ENCODE data around the gene CCDC110. TPM values are rescaled to one million over a fixed set of nuclear protein-coding genes. Genes with fewer than 3 reads are reported as not detected.

The CCDC110 gene
- total RNA-seq (2021) (2.1 to 2.9 TPM (median 2.2 TPM) in 3 replicates), Bru-seq, nascent RNA (percentile 41 among the genes with signal in this experiment)
- long read RNA-seq, experiment 1, partial matches to known transcripts = 3 of 9 reads
- long read RNA-seq, experiment 1, other reads (novel, unspliced or antisense) = 3 of 9 reads
- long read RNA-seq, experiment 2, partial matches to known transcripts = 0 of 2 reads
- long read RNA-seq, experiment 2, other reads (novel, unspliced or antisense) = 1 of 2 reads
- long read RNA-seq, experiment 3, partial matches to known transcripts = 0 of 3 reads
- long read RNA-seq, experiment 3, other reads (novel, unspliced or antisense) = 1 of 3 reads

DNA sequence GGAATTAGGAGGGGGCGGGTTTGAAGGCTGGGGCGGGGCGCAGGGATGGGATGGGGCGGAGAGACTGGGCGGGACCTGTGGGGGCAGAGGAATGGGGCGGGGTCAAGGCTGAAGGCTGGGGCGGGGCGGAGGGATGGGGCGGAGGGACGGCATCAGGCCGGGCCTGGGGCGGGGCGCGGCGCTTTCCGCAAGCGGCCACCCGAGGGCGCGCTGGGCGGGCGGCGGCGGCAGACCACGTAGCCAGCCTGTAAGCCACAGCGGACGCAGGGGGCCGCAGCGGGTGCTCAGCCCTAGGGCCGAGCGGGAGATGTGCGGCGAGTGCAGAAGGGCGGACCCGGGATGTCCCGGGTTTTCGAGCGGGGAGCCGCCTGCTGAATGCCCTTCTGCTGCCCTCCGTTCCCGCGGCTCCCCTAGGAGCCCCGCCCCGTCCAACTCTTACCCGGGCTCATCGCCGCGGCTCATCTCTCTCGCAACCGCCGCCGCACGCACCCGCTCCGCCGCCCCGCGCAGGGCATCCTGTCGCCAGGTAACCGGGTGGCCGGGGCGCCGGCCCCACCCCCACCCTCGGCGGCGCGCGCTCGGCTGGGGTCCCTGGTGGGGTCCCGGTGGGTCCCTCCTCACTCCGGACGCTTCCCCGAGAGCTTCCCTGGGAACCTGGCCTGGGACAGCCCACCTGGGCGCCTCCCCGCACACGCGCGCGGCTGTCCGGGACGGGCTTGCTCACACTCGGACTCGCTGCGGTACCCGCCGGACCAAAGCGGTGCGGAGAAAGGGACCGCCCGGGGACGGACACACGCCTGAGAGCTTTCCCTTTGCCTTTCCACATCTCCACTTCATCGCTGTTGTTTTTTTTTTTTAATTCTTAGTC is at the start of gene CCDC110:
Gene CCDC110, minus strand, starts transcription at position 499 of the 868 bp plus-strand sequence. Its CDS starts 50 bp downstream, at position 449.
- ATAC-seq (peak; percentile 98), DNase-seq (ENCODE audit: low spot score) (peak; percentile 95)
- no peak within 1 kb of the TSS for H3K27ac Mint-ChIP-seq
- H3K9me3 Mint-ChIP-seq = peaks cover 8% of the 10 kb centered on the region; the same call in 1 of the 2 replicates
- H3K36me3 Mint-ChIP-seq = peaks cover 2% of the 10 kb centered on the region; the same call in 1 of the 2 replicates
- ChIA-PET CTCF (interaction anchor here (0.7 to 1.2 kb wide), 5 partner anchors 16 to 550 kb away, joined by 3 to 5 read pairs (median 3); partner anchors contain the start of gene PDLIM3), POLR2A (no interaction called here)
- peaks cover 58% of the 10 kb centered on the region for H3K27me3 Mint-ChIP-seq (ENCODE audit: low read depth)
- H3K4me1 Mint-ChIP-seq = peaks cover 10% of the 10 kb centered on the region
- peak within 1 kb of the TSS; percentile 84 for H3K4me3 Mint-ChIP-seq
- TF ChIP-seq SOX15 (CRISPR knock-in tag; IDR thresholded peaks at IDR 0.05) (no peak), FOXJ3 (CRISPR knock-in tag; IDR thresholded peaks at IDR 0.05; ENCODE audit: borderline replicate concordance) (no peak), RELA (CRISPR knock-in tag; IDR thresholded peaks at IDR 0.05; ENCODE audit: borderline replicate concordance) (0 out of 2 replicates have a peak, but pooled peaks have one; percentile 15), ZNF219 (CRISPR knock-in tag; IDR thresholded peaks at IDR 0.05; ENCODE audit: borderline replicate concordance) (no peak), GABPB1 (CRISPR knock-in tag; IDR thresholded peaks at IDR 0.05) (0 out of 2 replicates have a peak, but pooled peaks have one; percentile 18), ZNF416 (CRISPR knock-in tag; IDR thresholded peaks at IDR 0.05) (no peak), SP1 (CRISPR knock-in tag; conservative IDR thresholded peaks at IDR 0.05) (peak; percentile 70; the same call in 1 of the 2 replicates), CREB1 (CRISPR knock-in tag; IDR thresholded peaks at IDR 0.05) (no peak), NR1H2 (CRISPR knock-in tag; IDR thresholded peaks at IDR 0.05) (no peak), MYBL2 (CRISPR knock-in tag; IDR thresholded peaks at IDR 0.05) (0 out of 2 replicates have a peak, but pooled peaks have one; percentile 33), NR2C2 (CRISPR knock-in tag; IDR thresholded peaks at IDR 0.05) (no peak), NFYB (CRISPR knock-in tag; conservative IDR thresholded peaks at IDR 0.05; ENCODE audit: low read depth) (no peak), JUN (CRISPR knock-in tag; IDR thresholded peaks at IDR 0.05) (no peak), ZNF671 (CRISPR knock-in tag; IDR thresholded peaks at IDR 0.05) (no peak), ZNF423 (CRISPR knock-in tag; IDR thresholded peaks at IDR 0.05) (peak; percentile 91), GTF2I (CRISPR knock-in tag; conservative IDR thresholded peaks at IDR 0.05) (no peak), TP53 (CRISPR knock-in tag; IDR thresholded peaks at IDR 0.05) (no peak), ZBTB21 (CRISPR knock-in tag; IDR thresholded peaks at IDR 0.05; ENCODE audit: borderline replicate concordance) (no peak)
- TF ChIP-seq, protein P1, sequence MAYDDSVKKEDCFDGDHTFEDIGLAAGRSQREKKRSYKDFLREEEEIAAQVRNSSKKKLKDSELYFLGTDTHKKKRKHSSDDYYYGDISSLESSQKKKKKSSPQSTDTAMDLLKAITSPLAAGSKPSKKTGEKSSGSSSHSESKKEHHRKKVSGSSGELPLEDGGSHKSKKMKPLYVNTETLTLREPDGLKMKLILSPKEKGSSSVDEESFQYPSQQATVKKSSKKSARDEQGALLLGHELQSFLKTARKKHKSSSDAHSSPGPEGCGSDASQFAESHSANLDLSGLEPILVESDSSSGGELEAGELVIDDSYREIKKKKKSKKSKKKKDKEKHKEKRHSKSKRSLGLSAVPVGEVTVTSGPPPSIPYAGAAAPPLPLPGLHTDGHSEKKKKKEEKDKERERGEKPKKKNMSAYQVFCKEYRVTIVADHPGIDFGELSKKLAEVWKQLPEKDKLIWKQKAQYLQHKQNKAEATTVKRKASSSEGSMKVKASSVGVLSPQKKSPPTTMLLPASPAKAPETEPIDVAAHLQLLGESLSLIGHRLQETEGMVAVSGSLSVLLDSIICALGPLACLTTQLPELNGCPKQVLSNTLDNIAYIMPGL (CRISPR knock-in tag; IDR thresholded peaks at IDR 0.05) = peak; percentile 87; the same call in 1 of the 2 replicates
- TF ChIP-seq, protein P2, sequence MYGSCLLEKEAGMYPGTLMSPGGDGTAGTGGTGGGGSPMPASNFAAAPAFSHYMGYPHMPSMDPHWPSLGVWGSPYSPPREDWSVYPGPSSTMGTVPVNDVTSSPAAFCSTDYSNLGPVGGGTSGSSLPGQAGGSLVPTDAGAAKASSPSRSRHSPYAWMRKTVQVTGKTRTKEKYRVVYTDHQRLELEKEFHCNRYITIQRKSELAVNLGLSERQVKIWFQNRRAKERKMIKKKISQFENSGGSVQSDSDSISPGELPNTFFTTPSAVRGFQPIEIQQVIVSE (CRISPR knock-in tag; IDR thresholded peaks at IDR 0.05; ENCODE audit: borderline replicate concordance) = no peak
- TF ChIP-seq, protein P3, sequence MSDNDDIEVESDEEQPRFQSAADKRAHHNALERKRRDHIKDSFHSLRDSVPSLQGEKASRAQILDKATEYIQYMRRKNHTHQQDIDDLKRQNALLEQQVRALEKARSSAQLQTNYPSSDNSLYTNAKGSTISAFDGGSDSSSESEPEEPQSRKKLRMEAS (CRISPR knock-in tag; IDR thresholded peaks at IDR 0.05) = no peak
- TF ChIP-seq, protein P4, sequence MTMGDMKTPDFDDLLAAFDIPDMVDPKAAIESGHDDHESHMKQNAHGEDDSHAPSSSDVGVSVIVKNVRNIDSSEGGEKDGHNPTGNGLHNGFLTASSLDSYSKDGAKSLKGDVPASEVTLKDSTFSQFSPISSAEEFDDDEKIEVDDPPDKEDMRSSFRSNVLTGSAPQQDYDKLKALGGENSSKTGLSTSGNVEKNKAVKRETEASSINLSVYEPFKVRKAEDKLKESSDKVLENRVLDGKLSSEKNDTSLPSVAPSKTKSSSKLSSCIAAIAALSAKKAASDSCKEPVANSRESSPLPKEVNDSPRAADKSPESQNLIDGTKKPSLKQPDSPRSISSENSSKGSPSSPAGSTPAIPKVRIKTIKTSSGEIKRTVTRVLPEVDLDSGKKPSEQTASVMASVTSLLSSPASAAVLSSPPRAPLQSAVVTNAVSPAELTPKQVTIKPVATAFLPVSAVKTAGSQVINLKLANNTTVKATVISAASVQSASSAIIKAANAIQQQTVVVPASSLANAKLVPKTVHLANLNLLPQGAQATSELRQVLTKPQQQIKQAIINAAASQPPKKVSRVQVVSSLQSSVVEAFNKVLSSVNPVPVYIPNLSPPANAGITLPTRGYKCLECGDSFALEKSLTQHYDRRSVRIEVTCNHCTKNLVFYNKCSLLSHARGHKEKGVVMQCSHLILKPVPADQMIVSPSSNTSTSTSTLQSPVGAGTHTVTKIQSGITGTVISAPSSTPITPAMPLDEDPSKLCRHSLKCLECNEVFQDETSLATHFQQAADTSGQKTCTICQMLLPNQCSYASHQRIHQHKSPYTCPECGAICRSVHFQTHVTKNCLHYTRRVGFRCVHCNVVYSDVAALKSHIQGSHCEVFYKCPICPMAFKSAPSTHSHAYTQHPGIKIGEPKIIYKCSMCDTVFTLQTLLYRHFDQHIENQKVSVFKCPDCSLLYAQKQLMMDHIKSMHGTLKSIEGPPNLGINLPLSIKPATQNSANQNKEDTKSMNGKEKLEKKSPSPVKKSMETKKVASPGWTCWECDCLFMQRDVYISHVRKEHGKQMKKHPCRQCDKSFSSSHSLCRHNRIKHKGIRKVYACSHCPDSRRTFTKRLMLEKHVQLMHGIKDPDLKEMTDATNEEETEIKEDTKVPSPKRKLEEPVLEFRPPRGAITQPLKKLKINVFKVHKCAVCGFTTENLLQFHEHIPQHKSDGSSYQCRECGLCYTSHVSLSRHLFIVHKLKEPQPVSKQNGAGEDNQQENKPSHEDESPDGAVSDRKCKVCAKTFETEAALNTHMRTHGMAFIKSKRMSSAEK (CRISPR knock-in tag; IDR thresholded peaks at IDR 0.05; ENCODE audit: borderline replicate concordance) = no peak
- TF ChIP-seq, protein P5, sequence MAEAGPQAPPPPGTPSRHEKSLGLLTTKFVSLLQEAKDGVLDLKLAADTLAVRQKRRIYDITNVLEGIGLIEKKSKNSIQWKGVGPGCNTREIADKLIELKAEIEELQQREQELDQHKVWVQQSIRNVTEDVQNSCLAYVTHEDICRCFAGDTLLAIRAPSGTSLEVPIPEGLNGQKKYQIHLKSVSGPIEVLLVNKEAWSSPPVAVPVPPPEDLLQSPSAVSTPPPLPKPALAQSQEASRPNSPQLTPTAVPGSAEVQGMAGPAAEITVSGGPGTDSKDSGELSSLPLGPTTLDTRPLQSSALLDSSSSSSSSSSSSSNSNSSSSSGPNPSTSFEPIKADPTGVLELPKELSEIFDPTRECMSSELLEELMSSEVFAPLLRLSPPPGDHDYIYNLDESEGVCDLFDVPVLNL (CRISPR knock-in tag; IDR thresholded peaks at IDR 0.05; ENCODE audit: borderline replicate concordance, low read depth) = no peak
- TF ChIP-seq, protein P6, sequence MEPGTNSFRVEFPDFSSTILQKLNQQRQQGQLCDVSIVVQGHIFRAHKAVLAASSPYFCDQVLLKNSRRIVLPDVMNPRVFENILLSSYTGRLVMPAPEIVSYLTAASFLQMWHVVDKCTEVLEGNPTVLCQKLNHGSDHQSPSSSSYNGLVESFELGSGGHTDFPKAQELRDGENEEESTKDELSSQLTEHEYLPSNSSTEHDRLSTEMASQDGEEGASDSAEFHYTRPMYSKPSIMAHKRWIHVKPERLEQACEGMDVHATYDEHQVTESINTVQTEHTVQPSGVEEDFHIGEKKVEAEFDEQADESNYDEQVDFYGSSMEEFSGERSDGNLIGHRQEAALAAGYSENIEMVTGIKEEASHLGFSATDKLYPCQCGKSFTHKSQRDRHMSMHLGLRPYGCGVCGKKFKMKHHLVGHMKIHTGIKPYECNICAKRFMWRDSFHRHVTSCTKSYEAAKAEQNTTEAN (CRISPR knock-in tag; IDR thresholded peaks at IDR 0.05) = 0 out of 2 replicates have a peak, but pooled peaks have one; percentile 28
